Renal cortical epithelial cell (primary cell): Measurements from ENCODE around the gene RAB44. TPM values are rescaled to one million over a fixed set of nuclear protein-coding genes. Genes with fewer than 3 reads are reported as not detected.
"Not testable (repeated sequence)": the region's sequence is repeated elsewhere in the genome, so short reads cannot be mapped to it uniquely, and the experiment has no call there.

Source experiments
- DNase-seq: peaks from one replicate; pipeline ENCODE4 v3.0.0-alpha.2; 2011; ENCODE audit warnings: low read depth
- total RNA-seq: library from RNA; depleted of rRNA; stranded (reverse); fragments of >200 nt; gene quantifications from 2 replicates; pipeline ENCODE4 v1.2.3, GENCODE V29; 2014

RAB44 gene, protein sequence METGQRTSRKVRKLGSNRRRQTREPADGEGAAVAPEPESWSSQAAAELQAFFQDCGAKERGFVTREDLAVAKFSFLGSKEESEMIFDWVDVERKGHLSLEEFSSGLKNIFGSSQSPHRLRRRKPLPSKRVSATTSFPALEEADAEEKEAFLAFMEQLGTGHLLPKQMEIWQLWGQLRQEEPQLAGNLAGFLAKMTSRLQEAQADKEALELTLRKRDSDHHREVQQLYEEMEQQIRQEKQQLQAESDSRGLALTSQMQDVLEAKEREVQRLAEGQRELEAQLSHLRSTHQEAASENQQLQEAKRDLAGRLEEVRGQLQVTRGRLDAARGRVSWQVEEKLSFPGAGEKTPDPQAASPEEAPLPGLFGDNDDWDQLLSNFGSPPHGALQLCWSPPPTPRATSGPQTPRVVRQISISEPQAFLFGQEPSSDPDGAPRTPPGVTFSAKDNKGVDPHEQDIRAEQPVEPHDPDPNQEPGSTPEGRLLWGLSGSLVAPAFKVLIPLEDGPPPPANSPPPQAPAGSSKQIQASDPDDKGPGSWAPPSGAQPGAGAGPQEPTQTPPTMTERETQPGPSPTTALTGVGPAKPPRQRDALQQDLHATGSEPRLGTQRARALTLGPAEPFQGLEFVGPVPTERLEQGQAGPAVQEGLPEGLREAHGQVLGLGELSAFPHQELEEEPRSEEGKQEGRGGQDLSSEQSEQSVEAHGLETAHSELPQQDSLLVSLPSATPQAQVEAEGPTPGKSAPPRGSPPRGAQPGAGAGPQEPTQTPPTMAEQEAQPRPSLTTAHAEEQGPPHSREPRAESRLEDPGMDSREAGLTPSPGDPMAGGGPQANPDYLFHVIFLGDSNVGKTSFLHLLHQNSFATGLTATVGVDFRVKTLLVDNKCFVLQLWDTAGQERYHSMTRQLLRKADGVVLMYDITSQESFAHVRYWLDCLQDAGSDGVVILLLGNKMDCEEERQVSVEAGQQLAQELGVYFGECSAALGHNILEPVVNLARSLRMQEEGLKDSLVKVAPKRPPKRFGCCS
- not detected in 2 replicates for total RNA-seq

DNA sequence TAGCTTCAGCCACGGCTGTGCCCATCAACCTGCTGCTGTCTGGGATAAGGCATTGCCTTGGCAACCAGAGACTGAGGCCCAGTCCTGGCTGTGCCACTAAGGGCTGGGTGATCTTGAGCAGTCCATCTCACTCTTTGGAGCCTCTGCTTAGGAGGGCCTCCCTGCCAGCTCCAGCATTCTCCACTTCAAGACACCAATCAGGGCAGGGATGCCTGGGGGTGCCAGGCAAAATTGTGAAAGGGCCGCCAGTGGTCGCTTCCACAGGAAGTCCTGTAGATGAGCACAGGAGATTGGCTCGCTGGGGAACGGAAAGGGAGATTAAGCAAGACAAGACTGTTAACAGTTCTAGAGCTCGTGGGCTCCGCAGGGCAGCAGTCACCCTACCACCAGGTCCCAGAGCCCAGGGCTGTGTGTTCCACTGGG lies at the start of gene RAB44:
RAB44 (plus strand) TSS at position 346 of the 423 bp plus-strand sequence. CDS start 6,410 bp downstream, outside the sequence.
- DNase-seq, result no peak

DNA sequence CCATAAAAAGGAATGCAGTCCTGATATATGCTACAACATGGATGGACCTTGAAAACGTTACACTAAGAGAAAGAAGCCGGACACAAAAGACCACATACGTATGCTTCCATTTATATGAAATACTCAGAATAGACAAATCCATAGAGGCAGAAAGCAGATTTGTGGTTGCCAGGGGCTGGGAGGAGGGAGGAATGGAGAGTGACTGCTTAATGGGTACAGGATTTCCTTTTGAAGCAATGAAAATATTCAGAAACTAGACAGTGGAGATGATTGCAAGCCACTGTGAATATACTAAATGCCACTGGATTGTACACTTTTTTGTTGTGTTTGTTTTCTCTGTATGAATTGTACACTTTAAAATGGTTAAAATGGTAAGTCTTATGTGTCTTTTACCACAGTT lies 48.5 kb upstream of the RAB44 start:
- DNase-seq, result no peak

- no peak for DNase-seq
These were observed 47.7 kb upstream of the RAB44 start for GRCh38 chr6:36649701-36650484.

DNA sequence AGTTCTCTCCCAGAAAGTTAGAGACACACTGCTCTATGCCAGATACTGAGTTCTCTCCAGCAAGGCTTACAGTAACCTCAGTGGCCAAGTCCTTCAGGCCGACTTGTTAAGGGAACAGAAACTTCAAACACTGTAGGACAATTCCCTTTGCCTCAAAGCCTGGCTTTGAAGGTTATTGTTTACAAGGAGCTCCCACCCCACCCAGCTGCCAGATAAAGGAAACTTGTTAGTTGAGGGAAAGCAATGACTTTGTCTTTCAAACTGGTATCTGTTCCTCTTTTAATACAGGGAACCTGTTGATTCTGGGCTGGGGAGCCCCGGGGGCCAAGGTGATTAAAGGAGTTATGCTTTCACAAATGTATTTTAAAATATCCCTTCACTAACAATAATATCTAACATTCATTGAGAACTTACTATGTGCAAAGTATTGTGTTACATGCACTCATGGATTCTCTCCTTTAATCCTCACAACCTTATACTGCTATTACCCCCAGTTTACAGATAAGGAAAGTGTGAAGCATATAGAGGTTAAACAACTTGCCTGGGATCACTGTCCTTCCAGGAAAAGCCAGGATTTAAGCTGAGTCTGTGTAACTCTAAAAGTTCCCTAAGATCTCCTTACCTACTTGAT lies 46.7 kb upstream of the RAB44 start:
- no peak for DNase-seq

DNA sequence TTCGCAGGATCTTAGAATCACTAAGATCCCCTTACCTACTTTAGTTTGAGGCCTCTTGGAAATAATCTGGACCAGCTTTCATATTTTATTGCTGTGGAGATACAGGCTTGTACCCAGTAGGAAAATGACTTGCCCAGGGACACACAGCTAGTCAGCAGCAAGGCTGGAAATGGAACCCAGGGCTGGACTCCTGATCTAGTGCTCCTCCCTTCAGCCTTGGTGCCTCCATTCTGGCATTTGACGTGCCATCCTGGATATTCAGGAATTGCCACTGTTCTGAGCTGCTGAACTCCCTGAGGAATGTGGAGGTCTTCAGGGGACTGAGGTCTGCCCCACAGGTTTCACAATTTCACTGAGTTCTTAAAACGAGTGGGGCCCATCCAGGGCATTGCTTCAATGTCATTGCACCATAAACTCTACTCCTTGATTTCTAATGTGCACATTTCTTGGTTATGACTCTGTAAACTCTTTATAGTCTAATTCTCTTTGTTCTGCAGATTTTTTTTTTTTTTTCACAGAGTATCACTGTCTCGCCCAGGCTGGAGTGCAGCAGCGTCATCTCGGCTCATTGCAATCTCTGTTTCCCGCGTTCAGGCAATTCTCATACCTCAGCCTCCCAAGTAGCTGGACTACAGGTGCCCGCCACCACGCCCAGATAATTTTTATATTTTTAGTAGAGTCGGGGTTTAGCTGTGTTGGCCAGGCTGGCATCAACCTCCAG lies 45.8 kb upstream of the RAB44 start:
- no peak for DNase-seq

- not testable (repeated sequence) for DNase-seq
These were observed 43.2 kb upstream of the RAB44 start for GRCh38 chr6:36654469-36654868.

- no peak for DNase-seq
These were observed 42.4 kb upstream of the RAB44 start for GRCh38 chr6:36655085-36655724.

DNA sequence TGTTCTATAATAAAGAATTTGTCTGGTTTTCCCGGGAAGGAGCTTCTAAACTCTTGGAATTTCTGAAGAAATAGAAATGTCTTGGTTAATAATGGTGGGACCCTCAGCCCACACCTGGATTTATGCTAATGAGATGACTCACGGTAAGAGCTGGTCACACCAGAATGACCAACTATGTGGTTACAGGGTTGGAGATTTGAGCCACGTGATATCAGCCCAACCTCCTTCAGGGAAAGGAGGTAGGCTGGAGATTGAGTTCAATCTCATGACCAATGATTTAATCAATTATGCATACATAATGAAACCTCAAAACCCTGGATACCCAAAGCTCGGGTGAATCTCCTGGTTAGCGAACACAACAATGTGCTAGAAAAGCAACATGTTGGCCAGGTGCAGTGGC lies 41.2 kb upstream of the RAB44 start:
- DNase-seq, result peak; percentile 97

DNA sequence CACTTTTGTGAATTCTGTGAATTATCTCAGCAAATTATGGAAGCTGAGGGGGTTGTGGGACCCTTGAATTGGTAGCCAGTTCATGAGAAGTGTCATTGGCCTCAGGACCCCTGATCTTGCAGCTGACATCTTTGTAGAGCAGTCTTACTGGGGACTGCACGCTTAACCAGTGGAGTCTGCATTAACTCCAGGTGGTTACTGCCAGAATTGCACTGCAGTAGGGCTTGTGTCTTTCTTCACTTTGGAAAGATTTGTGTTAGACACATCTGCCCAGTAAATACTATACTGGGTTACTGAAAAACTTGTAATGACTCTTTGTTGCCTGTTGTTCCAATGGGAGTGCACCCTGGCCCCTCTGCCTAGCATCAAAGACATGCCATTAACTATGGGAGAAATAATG lies 40.4 kb upstream of the RAB44 start:
- no peak for DNase-seq

DNA sequence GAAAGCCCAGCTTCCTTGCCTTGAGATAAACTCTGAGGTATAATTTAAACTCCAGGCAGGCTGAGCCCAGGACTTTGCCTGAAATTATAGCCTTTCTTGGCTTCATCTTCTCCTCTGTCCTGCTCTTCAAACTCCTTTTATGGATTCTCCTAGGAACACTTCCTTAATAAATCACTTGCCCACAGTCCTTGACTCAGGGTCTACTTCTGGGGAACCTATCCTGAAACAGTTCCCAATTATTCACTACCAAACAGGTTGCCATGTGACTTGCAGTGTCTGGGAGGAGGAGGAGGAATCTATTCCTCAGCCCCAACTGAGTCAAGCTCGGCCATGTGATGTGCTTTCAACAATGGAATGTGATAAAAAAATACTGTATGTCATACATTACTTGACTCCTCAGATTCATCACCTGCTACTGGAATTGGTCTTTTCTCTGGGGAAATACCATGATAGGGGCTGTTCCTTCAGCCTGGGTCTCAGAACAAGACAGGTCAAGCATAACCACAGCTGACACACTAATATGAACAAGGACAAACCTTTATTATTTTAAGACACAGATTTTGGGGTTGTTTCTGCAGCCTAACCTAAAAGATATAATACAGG lies 39.6 kb upstream of the RAB44 start:
- peak; percentile 95 for DNase-seq

DNA sequence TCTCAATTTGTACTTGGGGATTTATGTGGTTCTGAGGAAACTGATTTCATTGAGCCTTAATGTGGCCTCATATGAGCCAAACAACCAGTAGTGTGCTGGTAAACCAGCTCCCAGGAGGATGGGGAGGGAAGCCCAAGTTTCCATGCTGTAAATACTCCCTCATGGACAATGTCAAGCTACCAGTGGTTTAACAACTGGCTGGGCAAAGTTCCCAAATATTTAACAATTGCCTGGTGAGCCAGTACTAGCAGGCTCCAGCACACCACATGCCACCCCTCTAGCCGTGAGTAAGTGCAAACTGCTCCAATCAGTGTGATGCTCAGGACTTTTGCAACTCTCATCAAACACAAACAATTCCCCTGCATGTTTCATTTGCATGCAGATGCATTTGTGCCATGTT lies 38.4 kb upstream of the RAB44 start:
- DNase-seq, result peak; percentile 91

- DNase-seq, result no peak
These were observed 36.7 kb upstream of the RAB44 start for GRCh38 chr6:36660771-36661471.

DNA sequence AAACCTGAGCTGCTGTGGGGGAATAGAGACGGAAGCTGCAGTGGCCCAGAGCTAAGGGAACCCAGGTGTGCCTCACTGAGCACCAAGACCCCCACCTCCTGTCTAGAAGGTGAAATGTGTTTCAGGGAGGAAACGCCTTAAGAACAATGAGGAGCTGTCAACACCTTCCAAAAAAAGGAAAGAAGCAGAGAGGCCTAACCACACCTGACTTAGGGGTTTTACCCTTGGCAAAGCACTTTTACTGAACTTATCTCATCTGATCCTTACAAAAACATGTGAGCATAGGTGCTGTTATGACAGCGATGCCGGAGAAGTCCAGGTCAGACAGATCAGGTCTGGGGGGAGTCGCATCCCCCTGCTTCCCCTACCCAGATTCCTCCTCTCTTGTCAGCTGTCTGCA lies 35.2 kb upstream of the RAB44 start:
- no peak for DNase-seq

DNA sequence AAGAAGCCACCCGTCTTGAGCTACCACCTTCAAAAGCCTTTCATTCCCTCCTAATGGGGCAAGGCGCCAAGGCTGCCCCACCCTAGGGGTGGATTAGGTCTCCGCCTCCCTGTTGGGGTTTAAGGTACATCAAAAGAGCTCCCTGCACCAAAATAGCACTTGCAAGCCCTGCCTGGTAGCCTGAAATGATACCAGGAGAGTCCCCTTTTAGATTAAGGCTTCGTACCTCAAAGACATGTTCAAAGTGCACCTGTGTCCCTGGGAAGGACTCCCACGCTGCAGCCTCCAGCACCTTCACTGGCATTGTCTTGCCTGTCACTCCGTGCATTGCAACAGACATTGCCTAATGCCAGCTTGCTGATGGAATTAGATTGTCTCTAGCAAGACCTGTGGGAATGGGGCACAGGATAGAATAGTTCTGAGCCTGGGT lies 34.8 kb upstream of the RAB44 start:
- DNase-seq, result no peak

- DNase-seq, result no peak
These were observed 33.9 kb upstream of the RAB44 start for GRCh38 chr6:36663504-36664446.

DNA sequence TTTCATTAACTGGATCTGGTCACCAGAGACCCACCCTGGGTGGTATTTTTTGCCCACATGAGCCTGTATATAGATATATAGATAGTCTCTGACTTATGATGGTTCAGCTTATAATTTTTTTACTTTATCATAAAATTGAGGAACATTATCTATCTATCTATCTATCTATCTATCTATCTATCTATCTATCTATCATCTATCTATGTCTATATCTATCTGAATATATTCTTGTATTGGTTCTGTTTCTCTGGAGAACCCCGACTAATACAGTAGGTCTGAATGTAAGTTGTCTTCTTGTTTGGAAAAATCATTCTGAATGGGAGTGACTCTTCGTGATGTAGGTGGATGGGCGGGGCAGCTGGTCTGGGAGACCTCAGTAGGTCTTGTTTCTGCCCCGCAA lies 32.4 kb upstream of the RAB44 start:
- no peak for DNase-seq

DNA sequence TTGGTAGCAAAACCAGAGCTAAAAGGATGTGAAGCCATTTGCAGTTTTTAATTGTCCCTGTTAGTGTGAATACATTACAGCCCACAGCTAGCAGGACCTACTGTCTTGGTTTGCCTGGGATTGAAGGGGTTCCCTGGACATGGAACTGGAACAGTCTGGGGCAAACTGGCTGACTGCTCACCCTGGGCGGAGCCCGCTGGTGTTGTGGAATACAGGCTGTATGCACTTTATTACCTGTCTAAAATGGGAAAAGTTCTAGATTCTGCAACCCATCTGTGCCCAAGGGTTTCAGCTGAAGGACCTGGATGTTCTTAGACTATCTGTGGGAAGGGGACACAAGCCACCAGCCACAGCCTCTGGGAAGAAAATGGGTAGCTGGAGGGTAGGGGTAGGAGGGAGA lies 31.3 kb upstream of the RAB44 start:
- no peak for DNase-seq
